ENCODE results near the gene BANK1.
A peak's percentile ranks its signal among the peaks of the same experiment; 100 is the strongest.

Gene BANK1

GRCh38 chr4:101790521-101791181, at the start of gene BANK1:
BANK1 (plus strand) TSS chr4:101790730; CDS start chr4:101790881, 151 bp downstream.
- DNase-seq, result peak; percentile 84

GRCh38 chr4:101753721-101754120, 36.8 kb upstream of the BANK1 start:
- DNase-seq, result no peak

GRCh38 chr4:101756181-101756580, 34.3 kb upstream of the BANK1 start:
- DNase-seq, result no peak

GRCh38 chr4:101761405-101761804, 29.1 kb upstream of the BANK1 start:
- DNase-seq, result no peak

GRCh38 chr4:101762025-101762424, 28.5 kb upstream of the BANK1 start:
- DNase-seq, result no peak

- DNase-seq, result no peak
These were observed 28.0 kb upstream of the BANK1 start for GRCh38 chr4:101762534-101762933.

GRCh38 chr4:101763576-101763975, 27.0 kb upstream of the BANK1 start:
- DNase-seq, result no peak

GRCh38 chr4:101774807-101775206, 15.7 kb upstream of the BANK1 start:
- no peak for DNase-seq

GRCh38 chr4:101777431-101777830, 13.1 kb upstream of the BANK1 start:
- no peak for DNase-seq

GRCh38 chr4:101780284-101780683, 10.2 kb upstream of the BANK1 start:
- DNase-seq, result no peak

GRCh38 chr4:101782546-101782945, 8.0 kb upstream of the BANK1 start:
- no peak for DNase-seq

GRCh38 chr4:101784957-101785356, 5.6 kb upstream of the BANK1 start:
- DNase-seq, result no peak

- DNase-seq, result no peak
These were observed 5.0 kb upstream of the BANK1 start for GRCh38 chr4:101785486-101785885.

- DNase-seq, result no peak
These were observed 2.7 kb upstream of the BANK1 start for GRCh38 chr4:101787701-101788316.

GRCh38 chr4:101791182-101791558, 640 bp downstream of the BANK1 start:
- DNase-seq, result no peak

GRCh38 chr4:101792056-101792590, 1.6 kb downstream of the BANK1 start:
- DNase-seq, result peak; percentile 3

- DNase-seq, result no peak
These were observed 2.9 kb downstream of the BANK1 start for GRCh38 chr4:101793397-101793796.

- DNase-seq, result no peak
These were observed 4.3 kb downstream of the BANK1 start for GRCh38 chr4:101794806-101795205.

GRCh38 chr4:101795704-101796103, 5.2 kb downstream of the BANK1 start:
- DNase-seq, result no peak

GRCh38 chr4:101801958-101802357, 11.4 kb downstream of the BANK1 start:
- DNase-seq, result no peak

GRCh38 chr4:101806914-101807313, 16.4 kb downstream of the BANK1 start:
- no peak for DNase-seq

- no peak for DNase-seq
These were observed 16.8 kb downstream of the BANK1 start for GRCh38 chr4:101807351-101807750.

- peak; percentile 32 for DNase-seq
These were observed 23.1 kb downstream of the BANK1 start for GRCh38 chr4:101813604-101814003.

GRCh38 chr4:101818362-101818761, 27.8 kb downstream of the BANK1 start:
- no peak for DNase-seq

- DNase-seq, result no peak
These were observed 33.3 kb downstream of the BANK1 start for GRCh38 chr4:101823864-101824263.
